ENCODE results near the gene SPAG6.

Gene SPAG6

GRCh38 chr10:22334414-22335172 lies 10.7 kb upstream of the SPAG6 start:
- peaks cover 0 to 10% (median 1%) of the 10 kb centered on the region in 11 experiments; a peak in 7 of 22 replicates for H3K36me3 ChIP-seq
- H3K4me1 ChIP-seq, result peaks cover 22 to 47% (median 39%) of the 10 kb centered on the region in 10 experiments
- H3K9me3 ChIP-seq (replicated peaks in 1 of 11), result peaks cover 19 to 28% (median 24%) of the 10 kb centered on the region in 11 experiments
- H3K27ac ChIP-seq, result peak overlapping the region; percentile 75 to 98 (median 94)
- no peak for TF ChIP-seq Cebpa-rat (IDR thresholded peaks at IDR 0.05)
- peak overlapping the region; percentile 46 to 71 (median 61) for H3K4me3 ChIP-seq
- H3K4me2 ChIP-seq, result peak overlapping the region; percentile 71 to 94 (median 81)
- H4K20me1 ChIP-seq, result peaks cover 0 to 17% (median 6%) of the 10 kb centered on the region in 11 experiments; a peak in 7 of 22 replicates
- peak overlapping the region; percentile 81 to 98 (median 86) for H3K9ac ChIP-seq
- peaks cover 98 to 100% (median 99%) of the 10 kb centered on the region in 11 experiments for H3K27me3 ChIP-seq

- H3K9me3 ChIP-seq (replicated peaks in 1 of 11), result peaks cover 19 to 28% (median 24%) of the 10 kb centered on the region in 11 experiments
- H3K27ac ChIP-seq, result peak overlapping the region; percentile 75 to 98 (median 94)
- peaks cover 0 to 20% (median 6%) of the 10 kb centered on the region in 11 experiments; a peak in 8 of 22 replicates for H4K20me1 ChIP-seq
- H3K4me2 ChIP-seq, result peak overlapping the region; percentile 71 to 94 (median 81)
- H3K36me3 ChIP-seq, result peaks cover 0 to 6% (median 0%) of the 10 kb centered on the region in 11 experiments; a peak in 3 of 22 replicates
- no peak for TF ChIP-seq Cebpa-rat (IDR thresholded peaks at IDR 0.05)
- H3K4me1 ChIP-seq, result peaks cover 27 to 52% (median 42%) of the 10 kb centered on the region in 10 experiments
- peaks cover 95 to 100% (median 99%) of the 10 kb centered on the region in 11 experiments for H3K27me3 ChIP-seq
- peak overlapping the region; percentile 81 to 98 (median 86) for H3K9ac ChIP-seq
- peak overlapping the region; percentile 46 to 71 (median 61) for H3K4me3 ChIP-seq
Measured at GRCh38 chr10:22335173-22335933, 9.9 kb upstream of the SPAG6 start.

- Histone ChIP-seq H3K9ac (peak overlapping the region; percentile 38 to 98 (median 84); a peak in 20 of 22 replicates), H3K27ac (peak overlapping the region; percentile 4 to 98 (median 96); a peak in 19 of 22 replicates)
- TF ChIP-seq Cebpa-rat (IDR thresholded peaks at IDR 0.05), result no peak
Measured at GRCh38 chr10:22338185-22338900, 7.0 kb upstream of the SPAG6 start.

GRCh38 chr10:22338931-22339330 lies 6.4 kb upstream of the SPAG6 start:
- H3K27me3 ChIP-seq, result peaks cover 94 to 100% (median 100%) of the 10 kb centered on the region in 11 experiments

More at GRCh38 chr10:22338185-22338900, 7.0 kb upstream of the SPAG6 start:
- peaks cover 0 to 32% (median 9%) of the 10 kb centered on the region in 11 experiments; a peak in 9 of 22 replicates for H4K20me1 ChIP-seq
- peaks cover 19 to 27% (median 24%) of the 10 kb centered on the region in 11 experiments for H3K9me3 ChIP-seq (replicated peaks in 1 of 11)
- H3K4me2 ChIP-seq, result peak overlapping the region; percentile 66 to 94 (median 81)
- peaks cover 32 to 64% (median 47%) of the 10 kb centered on the region in 10 experiments for H3K4me1 ChIP-seq
- H3K4me3 ChIP-seq, result peak overlapping the region; percentile 10 to 71 (median 52); a peak in 15 of 20 replicates
- peaks cover 96 to 100% (median 100%) of the 10 kb centered on the region in 11 experiments for H3K27me3 ChIP-seq
- peaks cover 0 to 6% (median 0%) of the 10 kb centered on the region in 11 experiments; a peak in 3 of 22 replicates for H3K36me3 ChIP-seq

GRCh38 chr10:22339761-22340328 lies 5.5 kb upstream of the SPAG6 start:
- H3K27ac ChIP-seq, result peak overlapping the region; percentile 94 to 98 (median 97)

More at GRCh38 chr10:22338931-22339330, 6.4 kb upstream of the SPAG6 start:
- Histone ChIP-seq H3K4me1 (peaks cover 31 to 64% (median 45%) of the 10 kb centered on the region in 10 experiments), H3K4me2 (peak overlapping the region; percentile 66 to 94 (median 81); a peak in 20 of 22 replicates), H3K4me3 (peak overlapping the region in 9 of 10 experiments; percentile 32 to 71 (median 56); a peak in 9 of 20 replicates), H4K20me1 (peaks cover 0 to 32% (median 9%) of the 10 kb centered on the region in 11 experiments; a peak in 9 of 22 replicates), H3K27ac (peak overlapping the region; percentile 4 to 98 (median 97); a peak in 17 of 22 replicates), H3K36me3 (peaks cover 0 to 5% (median 0%) of the 10 kb centered on the region in 11 experiments; a peak in 3 of 22 replicates), H3K9me3 (replicated peaks in 1 of 11) (peaks cover 17 to 23% (median 20%) of the 10 kb centered on the region in 11 experiments), H3K9ac (peak overlapping the region; percentile 38 to 98 (median 84); a peak in 19 of 22 replicates)
- TF ChIP-seq Cebpa-rat (IDR thresholded peaks at IDR 0.05), result no peak

GRCh38 chr10:22340329-22341189 lies 4.7 kb upstream of the SPAG6 start:
- Histone ChIP-seq H3K27ac (peak overlapping the region; percentile 94 to 98 (median 97)), H3K9me3 (replicated peaks in 1 of 11) (peaks cover 7 to 15% (median 13%) of the 10 kb centered on the region in 11 experiments; a peak in 21 of 22 replicates), H3K9ac (peak overlapping the region; percentile 92 to 99 (median 97)), H3K4me2 (peak overlapping the region; percentile 71 to 94 (median 83)), H3K4me3 (peak overlapping the region; percentile 71 to 85 (median 78)), H3K27me3 (peaks cover 94 to 100% (median 100%) of the 10 kb centered on the region in 11 experiments), H3K36me3 (no peaks in the 10 kb centered on the region), H3K4me1 (peaks cover 38 to 65% (median 44%) of the 10 kb centered on the region in 10 experiments), H4K20me1 (peaks cover 0 to 29% (median 9%) of the 10 kb centered on the region in 11 experiments; a peak in 9 of 22 replicates)
- no peak for TF ChIP-seq Cebpa-rat (IDR thresholded peaks at IDR 0.05)

More at GRCh38 chr10:22339761-22340328, 5.5 kb upstream of the SPAG6 start:
- Histone ChIP-seq H3K4me1 (peaks cover 31 to 64% (median 42%) of the 10 kb centered on the region in 10 experiments), H4K20me1 (peaks cover 0 to 32% (median 9%) of the 10 kb centered on the region in 11 experiments; a peak in 9 of 22 replicates), H3K36me3 (no peaks in the 10 kb centered on the region), H3K27me3 (peaks cover 94 to 100% (median 100%) of the 10 kb centered on the region in 11 experiments), H3K9ac (peak overlapping the region; percentile 92 to 99 (median 97)), H3K4me2 (peak overlapping the region; percentile 71 to 94 (median 83)), H3K4me3 (peak overlapping the region; percentile 71 to 85 (median 78)), H3K9me3 (replicated peaks in 1 of 11) (peaks cover 8 to 15% (median 13%) of the 10 kb centered on the region in 11 experiments; a peak in 21 of 22 replicates)
- no peak for TF ChIP-seq Cebpa-rat (IDR thresholded peaks at IDR 0.05)

Data from BLaER1 treated with 17β-estradiol and CSF1 and Interleukin-3, amounts not matched to agents 10 nM and 100 nM (cell line).